GM12891 (cell line): Measurements from ENCODE around the gene STK24.

Experiments
- POLR2A ChIP-seq: IDR thresholded peaks from 2 replicates; pipeline ENCODE4 v1.6.1; 2011; ENCODE audit warnings: low read depth, low read length, control low read depth
- POLR2AphosphoS5 ChIP-seq: IDR thresholded peaks from 2 replicates; pipeline ENCODE4 v1.6.1; 2011; ENCODE audit warnings: low read depth, low read length, control low read depth
- POU2F2 ChIP-seq: IDR thresholded peaks from 2 replicates; pipeline ENCODE4 v1.6.1; 2011; ENCODE audit warnings: low read depth, mild to moderate bottlenecking, control low read depth, low read length, moderate library complexity

- TF ChIP-seq POLR2A = no peak
- no peak for TF ChIP-seq POLR2AphosphoS5
- TF ChIP-seq POU2F2 = no peak
Measured at GRCh38 chr13:98548230-98548629, 28.7 kb downstream of the STK24 start.
